ENCODE measurements around the gene RLN3. TPM values are rescaled to one million over a fixed set of nuclear protein-coding genes. Genes with fewer than 3 reads are reported as not detected.

RLN3 gene
- total and polyA plus RNA-seq, 2 of the 8 experiments (the other 6 are each of a cell fraction or from before 2014, with no cell fraction given), result not detected

DNA sequence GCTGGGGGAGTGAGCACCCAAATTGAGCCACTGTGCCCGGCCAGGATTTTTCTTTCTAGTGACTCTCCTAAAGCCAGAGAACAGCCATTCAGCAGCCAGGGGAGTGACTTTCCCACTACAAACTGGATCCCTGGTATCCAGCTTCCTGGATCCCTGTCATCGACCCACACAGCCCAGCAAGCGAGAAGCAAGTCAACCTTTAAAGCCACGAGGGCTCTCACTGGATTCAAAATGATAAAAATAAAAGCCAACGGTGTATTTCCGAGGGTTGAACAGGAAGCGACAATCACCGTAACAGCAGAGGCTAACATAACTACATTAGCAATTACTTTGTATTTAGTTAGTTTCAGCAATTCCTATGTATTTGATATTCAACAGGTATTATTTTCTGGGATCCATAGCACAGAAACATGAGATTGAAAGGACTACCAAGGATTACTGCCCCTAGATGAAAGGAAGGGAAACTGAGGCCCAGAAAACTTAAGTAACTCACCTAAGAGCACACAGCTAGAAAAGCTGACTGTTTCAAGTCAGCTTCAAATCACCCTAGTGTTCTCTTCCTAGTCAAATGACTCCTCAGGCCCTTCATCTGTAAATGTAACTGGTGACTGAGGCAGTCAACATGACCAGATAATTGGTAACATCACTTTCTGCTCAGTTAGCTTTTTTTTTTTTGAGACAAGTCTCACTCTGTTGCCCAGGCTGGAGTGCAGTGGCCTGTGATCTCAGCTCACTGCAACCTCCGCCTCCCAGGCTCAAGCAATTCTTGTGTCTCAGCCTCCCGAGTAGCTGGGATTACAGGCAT, 24.5 kb upstream of the RLN3 start:
- Histone ChIP-seq H3K79me2 (ENCODE audit: control insufficient read depth in 1 of 2, insufficient read depth in 2 of 2, low read length in 2 of 2) (peaks cover 0 to 9% of the 10 kb centered on the region in 2 experiments; a peak in 2 of 4 replicates), H2BK15ac (ENCODE audit: low read length) (no peak overlapping the region; the same call in 1 of the 2 replicates), H3K18ac (ENCODE audit: extremely low read depth, low read length) (no peak overlapping the region), H3K9ac (replicated peaks in 1 of 4; ENCODE audit: extremely low read depth in 1 of 4, low read depth in 3 of 4, low read length in 3 of 4) (no peak overlapping the region), H3K4me2 (ENCODE audit: insufficient read depth in 1 of 2, low read depth in 2 of 2, low read length in 2 of 2) (no peak overlapping the region), H3K56ac (replicated peaks; ENCODE audit: insufficient read length, low read depth, low read length) (no peak overlapping the region), H3K4ac (replicated peaks; ENCODE audit: insufficient read length, low read depth, low read length) (no peak overlapping the region), H2BK12ac (ENCODE audit: low read depth, low read length) (no peak overlapping the region), H3K9me3 (ENCODE audit: insufficient read depth in 2 of 2, low read depth in 1 of 2, low read length in 1 of 2) (peaks cover 6 to 11% of the 10 kb centered on the region in 2 experiments; a peak in 3 of 4 replicates), H3K4me3 (ENCODE audit: extremely low read depth in 1 of 4, insufficient read depth in 2 of 4, low read depth in 3 of 4, low read length in 4 of 4) (no peak overlapping the region), H4K91ac (replicated peaks; ENCODE audit: insufficient read length, low read length) (no peak overlapping the region), H3K4me1 (replicated peaks in 1 of 4; ENCODE audit: control insufficient read depth in 3 of 4, insufficient read depth in 4 of 4, low read length in 3 of 4) (peaks cover 0 to 4% (median under 1%) of the 10 kb centered on the region in 4 experiments; a peak in 5 of 7 replicates), H3K23me2 (ENCODE audit: low read depth, low read length) (peaks cover 5% of the 10 kb centered on the region; the same call in 1 of the 2 replicates), H4K8ac (ENCODE audit: extremely low read depth, insufficient read depth, low read length) (no peak overlapping the region), H3K79me1 (ENCODE audit: low read depth, low read length) (peaks cover 3% of the 10 kb centered on the region), H3K27ac (ENCODE audit: low read depth, low read length) (no peak overlapping the region), H4K5ac (ENCODE audit: insufficient read length, low read depth, low read length) (no peak overlapping the region), H4K20me1 (replicated peaks in 1 of 2; ENCODE audit: control insufficient read depth in 1 of 2, insufficient read depth in 2 of 2, low read length in 2 of 2) (no peaks in the 10 kb centered on the region), H2BK120ac (replicated peaks; ENCODE audit: low read depth, low read length) (no peak overlapping the region), H2BK5ac (ENCODE audit: low read depth, low read length) (no peak overlapping the region), H2AFZ (ENCODE audit: low read length) (no peak overlapping the region), H3K27me3 (replicated peaks in 1 of 4; ENCODE audit: control insufficient read depth in 3 of 4, extremely low read depth in 1 of 4, insufficient read depth in 3 of 4, low read length in 3 of 4) (no peaks in the 10 kb centered on the region), H2AK5ac (ENCODE audit: low read depth, low read length) (no peak overlapping the region), H3K23ac (ENCODE audit: insufficient read length) (no peak overlapping the region), H2BK20ac (ENCODE audit: low read length) (no peak overlapping the region), H3K36me3 (ENCODE audit: control insufficient read depth in 2 of 4, insufficient read depth in 4 of 4, low read length in 3 of 4) (peaks cover 0 to 7% (median 0%) of the 10 kb centered on the region in 4 experiments; a peak in 3 of 8 replicates), H3K14ac (ENCODE audit: insufficient read length) (no peak overlapping the region)
- FAIRE-seq (no peak), DNase-seq (ENCODE audit: low read depth in 1 of 2, low spot score in 2 of 2) (no peak)
- CTCF ChIA-PET (ENCODE audit: partially characterized antibody), result interaction anchor here (1.1 to 1.6 kb wide), 4 partner anchors 18 to 54 kb away, joined by 3 to 5 read pairs (median 3); no protein-coding TSS in a partner anchor
- POLR2A ChIA-PET (ENCODE audit: partially characterized antibody), result interaction anchor here (0.6 to 3.6 kb wide), 11 partner anchors 8 to 122 kb away, joined by 3 to 16 read pairs (median 6); partner anchors contain the start of genes DCAF15 and IL27RA
- WGBS, 2 experiments (ENCODE audit: extremely low coverage in 1 of 2, insufficient coverage in 1 of 2, insufficient read length in 1 of 2, insufficient replicate concordance in 2 of 2, low coverage in 1 of 2, low lambda C conversion rate in 2 of 2, missing lambda C conversion rate in 1 of 2), result 87% methylated on average over 10 of the region's 10 CpGs; no CpG with 5 or more reads in 1 of the 2 experiments
- TF ChIP-seq CHD2 (IDR thresholded peaks at IDR 0.05; ENCODE audit: low read length) (no peak), RAD21 (IDR thresholded peaks at IDR 0.05 in 1 of 2, conservative IDR thresholded peaks at IDR 0.05 in 1 of 2; ENCODE audit: low read depth in 2 of 2, low read length in 2 of 2) (no peak), TEAD4 (IDR thresholded peaks at IDR 0.05; ENCODE audit: low read depth, low read length) (no peak), SP4 (IDR thresholded peaks at IDR 0.05; ENCODE audit: low read length) (no peak), POLR2A (IDR thresholded peaks at IDR 0.05; ENCODE audit: control extremely low read depth in 1 of 2, low read depth in 2 of 2, low read length in 2 of 2) (no peak), YY1 (IDR thresholded peaks at IDR 0.05; ENCODE audit: low read depth, low read length) (no peak), PHF8 (conservative IDR thresholded peaks at IDR 0.05; ENCODE audit: low read depth, low read length) (no peak), SIRT6 (IDR thresholded peaks at IDR 0.05; ENCODE audit: low read length) (no peak), FOSL1 (IDR thresholded peaks at IDR 0.05; ENCODE audit: insufficient read depth, low read depth, low read length) (no peak), NRF1 (IDR thresholded peaks at IDR 0.05; ENCODE audit: low read depth, low read length) (no peak), RNF2 (IDR thresholded peaks at IDR 0.05; ENCODE audit: borderline replicate concordance, low read depth, low read length, missing control alignments, poor library complexity, severe bottlenecking) (no peak), RXRA (IDR thresholded peaks at IDR 0.05; ENCODE audit: insufficient read depth, low read depth, low read length) (no peak)
